HepG2 (cell line): ENCODE data around the gene GSTT2. TPM values are rescaled to one million over a fixed set of nuclear protein-coding genes. Genes with fewer than 3 reads are reported as not detected.
A peak's percentile ranks its signal among the peaks of the same experiment; 100 is the strongest.

Source experiments
- CC2D1A ChIP-seq: sonication (generic); formaldehyde crosslinking; IDR thresholded peaks from 2 replicates; pipeline ENCODE4 v1.8.1; 2023; ENCODE audit warnings: mild to moderate bottlenecking, missing genetic modification reagents
- FOXC1 ChIP-seq: sonication (generic); formaldehyde crosslinking; IDR thresholded peaks from 2 replicates; pipeline ENCODE4 v1.8.0; 2022; ENCODE audit warnings: mild to moderate bottlenecking, missing genetic modification reagents, borderline replicate concordance
- HDAC1 ChIP-seq: sonication (generic); formaldehyde crosslinking; IDR thresholded peaks from 2 replicates; pipeline ENCODE4 v1.5.1; 2020; ENCODE audit warnings: mild to moderate bottlenecking, missing genetic modification reagents
- HMG20A ChIP-seq: IDR thresholded peaks from 2 replicates; pipeline ENCODE4 v1.6.1; 2016; ENCODE audit warnings: borderline replicate concordance
- HOXA7 ChIP-seq: sonication (generic); formaldehyde crosslinking; IDR thresholded peaks from 2 replicates; pipeline ENCODE4 v1.8.1; 2022; ENCODE audit warnings: mild to moderate bottlenecking, missing genetic modification reagents, moderate library complexity
- RBFOX2 ChIP-seq: fragments of 200-400 bp; formaldehyde crosslinking; IDR thresholded peaks from 2 replicates; pipeline ENCODE4 v1.6.1; 2017; ENCODE audit warnings: low read depth, mild to moderate bottlenecking, low read length
- SMARCC2 ChIP-seq: fragments of 450-650 bp; IDR thresholded peaks from 2 replicates; pipeline ENCODE4 v1.6.1; 2017; ENCODE audit warnings: antibody characterized with exemption, mild to moderate bottlenecking
- SNAPC2 ChIP-seq: sonication (generic); formaldehyde crosslinking; IDR thresholded peaks from 2 replicates; pipeline ENCODE4 v1.8.1; 2022; ENCODE audit warnings: mild to moderate bottlenecking, missing genetic modification reagents
- SRSF9 ChIP-seq: fragments of 200-400 bp; formaldehyde crosslinking; IDR thresholded peaks from 2 replicates; pipeline ENCODE4 v1.6.1; 2018; ENCODE audit warnings: borderline replicate concordance, mild to moderate bottlenecking, low read depth, low read length; ENCODE audit not compliant: insufficient read depth, poor library complexity, severe bottlenecking
- TBP ChIP-seq: sonication (generic); formaldehyde crosslinking; IDR thresholded peaks from 2 replicates; pipeline ENCODE4 v1.5.0; 2020; ENCODE audit warnings: missing genetic modification reagents
- TGIF2 ChIP-seq: IDR thresholded peaks from 2 replicates; pipeline ENCODE4 v1.6.1; 2016; ENCODE audit warnings: control low read depth, missing compliant biosample characterization
- THAP11 ChIP-seq: IDR thresholded peaks from 2 replicates; pipeline ENCODE4 v1.6.1; 2016; ENCODE audit warnings: missing biosample characterization, missing genetic modification reagents
- ZC3H4 ChIP-seq: sonication (generic); formaldehyde crosslinking; IDR thresholded peaks from 2 replicates; pipeline ENCODE4 v1.4.0; 2020; ENCODE audit warnings: missing genetic modification reagents, borderline replicate concordance
- ZNF124 ChIP-seq: sonication (generic); formaldehyde crosslinking; IDR thresholded peaks from 2 replicates; pipeline ENCODE4 v1.4.0; 2020; ENCODE audit warnings: missing genetic modification reagents
- ZNF558 ChIP-seq: sonication (generic); formaldehyde crosslinking; IDR thresholded peaks from 2 replicates; pipeline ENCODE4 v1.9.0; 2022; ENCODE audit warnings: mild to moderate bottlenecking, missing genetic modification reagents, borderline replicate concordance
- ZNF570 ChIP-seq: sonication (generic); formaldehyde crosslinking; IDR thresholded peaks from 2 replicates; pipeline ENCODE4 v1.4.0; 2020; ENCODE audit warnings: mild to moderate bottlenecking, missing genetic modification reagents, borderline replicate concordance
- ZNF577 ChIP-seq: sonication (generic); formaldehyde crosslinking; IDR thresholded peaks from 2 replicates; pipeline ENCODE4 v1.4.0; 2020; ENCODE audit warnings: mild to moderate bottlenecking, low read depth, missing genetic modification reagents, borderline replicate concordance
- ZNF605 ChIP-seq: sonication (generic); formaldehyde crosslinking; IDR thresholded peaks from 2 replicates; pipeline ENCODE4 v1.8.0; 2022; ENCODE audit warnings: mild to moderate bottlenecking, missing genetic modification reagents
- ZNF747 ChIP-seq: sonication (generic); formaldehyde crosslinking; IDR thresholded peaks from 2 replicates; pipeline ENCODE4 v1.8.1; 2023; ENCODE audit warnings: missing genetic modification reagents, mild to moderate bottlenecking, borderline replicate concordance
- ZNF839 ChIP-seq: sonication (generic); formaldehyde crosslinking; IDR thresholded peaks from 2 replicates; pipeline ENCODE4 v1.4.0; 2020; ENCODE audit warnings: missing genetic modification reagents, mild to moderate bottlenecking, borderline replicate concordance
- ZSCAN31 ChIP-seq: sonication (generic); formaldehyde crosslinking; IDR thresholded peaks from 2 replicates; pipeline ENCODE4 v1.5.0; 2020; ENCODE audit warnings: low read depth, mild to moderate bottlenecking, missing genetic modification reagents
- polyA plus RNA-seq, 8 experiments: library from polyadenylated mRNA; depleted of rRNA in 3 of 8; stranded (reverse) in 7 of 8; unstranded in 1 of 8; fragments of >200 nt; fragmentation: Illumina TruSeq in 4 of 8; extraction: Trizol in 4 of 8; gene quantifications; 2 replicates each; pipeline versions ENCODE4 v1.2.1 to v1.2.3, GENCODE V29; 2011 to 2016; ENCODE audit warnings: low read depth in 4 of 8, missing spikeins in 1 of 8, mixed read lengths in 1 of 8; ENCODE audit not compliant: insufficient read depth in 1 of 8
- total RNA-seq, 5 experiments: library from RNA; depleted of rRNA; stranded (reverse); fragments of >200 nt; fragmentation: Illumina TruSeq; extraction: Trizol; gene quantifications; 2 replicates each; pipeline ENCODE4 v1.2.3, GENCODE V29; 2016; ENCODE audit warnings: low read depth in 1 of 5
- TF ChIP-seq, protein P1 (sequence below): sonication (generic); formaldehyde crosslinking; IDR thresholded peaks from 2 replicates; pipeline ENCODE4 v1.4.0; 2020; ENCODE audit warnings: missing genetic modification reagents
- TF ChIP-seq, protein P2 (sequence below): sonication (generic); formaldehyde crosslinking; IDR thresholded peaks from 2 replicates; pipeline ENCODE4 v1.5.1; 2020; ENCODE audit warnings: missing genetic modification reagents, mild to moderate bottlenecking, borderline replicate concordance
- TF ChIP-seq, protein P3 (sequence below): sonication (generic); formaldehyde crosslinking; IDR thresholded peaks from 2 replicates; pipeline ENCODE4 v1.4.0; 2020; ENCODE audit warnings: mild to moderate bottlenecking, missing genetic modification reagents
- TF ChIP-seq, protein P4 (sequence below): IDR thresholded peaks from 2 replicates; pipeline ENCODE4 v1.6.1; 2018; ENCODE audit warnings: missing genetic modification reagents

Gene GSTT2
- total and polyA plus RNA-seq, 2 of the 13 experiments (the other 11 are each of a cell fraction or from before 2014, with no cell fraction given), result not detected

DNA sequence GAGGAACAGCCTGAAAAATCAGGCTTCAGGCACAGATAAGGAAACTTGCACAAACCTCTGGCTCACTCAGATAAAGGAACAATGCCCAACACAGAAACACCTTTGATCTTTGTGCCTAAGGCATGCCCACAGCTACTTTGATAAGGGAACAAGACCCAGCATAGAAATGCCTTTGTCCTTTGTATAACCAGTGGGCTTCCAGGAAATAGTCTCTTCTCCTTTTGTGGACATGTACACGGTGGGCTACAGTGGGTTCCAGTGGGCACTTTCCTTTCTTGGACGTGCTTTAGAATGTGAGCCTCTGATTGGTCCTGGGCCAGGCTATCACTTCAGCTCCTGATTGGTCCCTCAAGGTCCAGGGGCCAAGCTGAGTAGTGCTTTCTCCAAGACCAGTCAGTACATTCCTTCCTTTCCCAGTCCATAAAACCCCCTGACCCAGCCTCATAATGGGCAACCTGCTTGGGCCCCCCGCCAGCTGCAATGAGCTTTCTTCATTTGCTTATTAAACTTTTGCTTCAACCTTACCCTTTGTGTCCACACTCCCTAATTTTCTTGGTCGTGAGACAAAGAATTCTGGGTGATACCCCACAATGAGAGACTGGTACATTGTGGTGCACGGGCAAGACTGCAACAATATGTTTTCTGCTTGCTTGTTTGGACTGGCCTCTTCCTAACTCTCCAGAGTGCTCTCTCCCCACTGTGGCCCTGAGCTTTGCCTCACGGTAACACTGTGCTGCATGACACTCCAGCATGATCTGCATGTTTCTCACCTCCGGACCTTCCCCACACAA lies 29.5 kb downstream of the GSTT2 start (continued):
- TF ChIP-seq, protein P1, sequence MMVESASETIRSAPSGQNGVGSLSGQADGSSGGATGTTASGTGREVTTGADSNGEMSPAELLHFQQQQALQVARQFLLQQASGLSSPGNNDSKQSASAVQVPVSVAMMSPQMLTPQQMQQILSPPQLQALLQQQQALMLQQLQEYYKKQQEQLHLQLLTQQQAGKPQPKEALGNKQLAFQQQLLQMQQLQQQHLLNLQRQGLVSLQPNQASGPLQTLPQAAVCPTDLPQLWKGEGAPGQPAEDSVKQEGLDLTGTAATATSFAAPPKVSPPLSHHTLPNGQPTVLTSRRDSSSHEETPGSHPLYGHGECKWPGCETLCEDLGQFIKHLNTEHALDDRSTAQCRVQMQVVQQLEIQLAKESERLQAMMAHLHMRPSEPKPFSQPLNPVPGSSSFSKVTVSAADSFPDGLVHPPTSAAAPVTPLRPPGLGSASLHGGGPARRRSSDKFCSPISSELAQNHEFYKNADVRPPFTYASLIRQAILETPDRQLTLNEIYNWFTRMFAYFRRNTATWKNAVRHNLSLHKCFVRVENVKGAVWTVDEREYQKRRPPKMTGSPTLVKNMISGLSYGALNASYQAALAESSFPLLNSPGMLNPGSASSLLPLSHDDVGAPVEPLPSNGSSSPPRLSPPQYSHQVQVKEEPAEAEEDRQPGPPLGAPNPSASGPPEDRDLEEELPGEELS (CRISPR knock-in tag), result peak; percentile 68
- TF ChIP-seq, protein P2, sequence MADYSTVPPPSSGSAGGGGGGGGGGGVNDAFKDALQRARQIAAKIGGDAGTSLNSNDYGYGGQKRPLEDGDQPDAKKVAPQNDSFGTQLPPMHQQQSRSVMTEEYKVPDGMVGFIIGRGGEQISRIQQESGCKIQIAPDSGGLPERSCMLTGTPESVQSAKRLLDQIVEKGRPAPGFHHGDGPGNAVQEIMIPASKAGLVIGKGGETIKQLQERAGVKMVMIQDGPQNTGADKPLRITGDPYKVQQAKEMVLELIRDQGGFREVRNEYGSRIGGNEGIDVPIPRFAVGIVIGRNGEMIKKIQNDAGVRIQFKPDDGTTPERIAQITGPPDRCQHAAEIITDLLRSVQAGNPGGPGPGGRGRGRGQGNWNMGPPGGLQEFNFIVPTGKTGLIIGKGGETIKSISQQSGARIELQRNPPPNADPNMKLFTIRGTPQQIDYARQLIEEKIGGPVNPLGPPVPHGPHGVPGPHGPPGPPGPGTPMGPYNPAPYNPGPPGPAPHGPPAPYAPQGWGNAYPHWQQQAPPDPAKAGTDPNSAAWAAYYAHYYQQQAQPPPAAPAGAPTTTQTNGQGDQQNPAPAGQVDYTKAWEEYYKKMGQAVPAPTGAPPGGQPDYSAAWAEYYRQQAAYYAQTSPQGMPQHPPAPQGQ (CRISPR knock-in tag), result no peak
- TF ChIP-seq SNAPC2 (CRISPR knock-in tag) (no peak), ZNF577 (CRISPR knock-in tag) (no peak), SMARCC2 (no peak), ZNF747 (no peak), TGIF2 (CRISPR knock-in tag) (peak; percentile 78), ZC3H4 (CRISPR knock-in tag) (peak; percentile 68; the same call in 1 of the 2 replicates), HDAC1 (CRISPR knock-in tag) (0 out of 2 replicates have a peak, but pooled peaks have one; percentile 33), THAP11 (CRISPR knock-in tag) (no peak), ZNF558 (CRISPR knock-in tag) (0 out of 2 replicates have a peak, but pooled peaks have one; percentile 45), HMG20A (peak; percentile 75), ZNF839 (no peak), RBFOX2 (peak; percentile 79), ZNF124 (CRISPR knock-in tag) (no peak), FOXC1 (CRISPR knock-in tag) (no peak), CC2D1A (CRISPR knock-in tag) (0 out of 2 replicates have a peak, but pooled peaks have one; percentile 71), ZNF570 (CRISPR knock-in tag) (no peak), ZSCAN31 (CRISPR knock-in tag) (peak; percentile 48; the same call in 1 of the 2 replicates), ZNF605 (CRISPR knock-in tag) (no peak), TBP (CRISPR knock-in tag) (no peak), SRSF9 (no peak), HOXA7 (no peak)
- TF ChIP-seq, protein P3, sequence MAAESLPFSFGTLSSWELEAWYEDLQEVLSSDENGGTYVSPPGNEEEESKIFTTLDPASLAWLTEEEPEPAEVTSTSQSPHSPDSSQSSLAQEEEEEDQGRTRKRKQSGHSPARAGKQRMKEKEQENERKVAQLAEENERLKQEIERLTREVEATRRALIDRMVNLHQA (CRISPR knock-in tag), result no peak
- TF ChIP-seq, protein P4, sequence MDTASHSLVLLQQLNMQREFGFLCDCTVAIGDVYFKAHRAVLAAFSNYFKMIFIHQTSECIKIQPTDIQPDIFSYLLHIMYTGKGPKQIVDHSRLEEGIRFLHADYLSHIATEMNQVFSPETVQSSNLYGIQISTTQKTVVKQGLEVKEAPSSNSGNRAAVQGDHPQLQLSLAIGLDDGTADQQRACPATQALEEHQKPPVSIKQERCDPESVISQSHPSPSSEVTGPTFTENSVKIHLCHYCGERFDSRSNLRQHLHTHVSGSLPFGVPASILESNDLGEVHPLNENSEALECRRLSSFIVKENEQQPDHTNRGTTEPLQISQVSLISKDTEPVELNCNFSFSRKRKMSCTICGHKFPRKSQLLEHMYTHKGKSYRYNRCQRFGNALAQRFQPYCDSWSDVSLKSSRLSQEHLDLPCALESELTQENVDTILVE, result 0 out of 2 replicates have a peak, but pooled peaks have one; percentile 28
